GM12878 (cell line): ENCODE data around the gene C1orf115.

Source experiments
- BRCA1 ChIP-seq: IDR thresholded peaks from 2 replicates; pipeline ENCODE4 v1.6.1; 2011; ENCODE audit warnings: low read depth, low read length, improper control_type of control experiment
- EP300 ChIP-seq, 2 experiments: fragments of 150-350 bp in 1 of 2; IDR thresholded peaks; 2 replicates each; pipeline ENCODE4 v1.6.1; 2011 to 2012; ENCODE audit warnings: low read depth in 2 of 2, low read length in 2 of 2, borderline replicate concordance in 1 of 2, improper control_type of control experiment in 1 of 2, inconsistent platforms in 1 of 2; ENCODE audit not compliant: control insufficient read depth in 1 of 2
- EZH2 ChIP-seq: IDR thresholded peaks from 2 replicates; pipeline ENCODE4 v1.6.1; 2012; ENCODE audit warnings: low read depth, mild to moderate bottlenecking, control low read depth, inconsistent platforms, low read length, borderline replicate concordance; ENCODE audit not compliant: control insufficient read depth
- NR2F1 ChIP-seq: fragments of 450-650 bp; conservative IDR thresholded peaks from 2 replicates; pipeline ENCODE4 v1.6.1; 2017; ENCODE audit warnings: mild to moderate bottlenecking
- NRF1 ChIP-seq: conservative IDR thresholded peaks from 2 replicates; pipeline ENCODE4 v1.6.1; 2011; ENCODE audit warnings: mild to moderate bottlenecking, low read depth, low read length, improper control_type of control experiment
- POLR2AphosphoS2 ChIP-seq: IDR thresholded peaks from 2 replicates; pipeline ENCODE4 v1.6.1; 2011; ENCODE audit warnings: low read depth, mild to moderate bottlenecking, low read length, improper control_type of control experiment, moderate library complexity
- RCOR1 ChIP-seq: conservative IDR thresholded peaks from 2 replicates; pipeline ENCODE4 v1.6.1; 2012; ENCODE audit warnings: low read depth, low read length, improper control_type of control experiment
- SUPT20H ChIP-seq: IDR thresholded peaks from 2 replicates; pipeline ENCODE4 v1.6.1; 2011; ENCODE audit warnings: low read depth, mild to moderate bottlenecking, low read length, moderate library complexity, borderline replicate concordance; ENCODE audit not compliant: control insufficient read depth
- TCF12 ChIP-seq: IDR thresholded peaks from 2 replicates; pipeline ENCODE4 v1.6.1; 2011; ENCODE audit warnings: low read depth, mild to moderate bottlenecking, low read length
- TF ChIP-seq, protein P1 (sequence below): fragments of 450-650 bp; IDR thresholded peaks from 2 replicates; pipeline ENCODE4 v1.6.1; 2017; ENCODE audit warnings: mild to moderate bottlenecking, moderate library complexity
- TF ChIP-seq, protein P2 (sequence below): fragments of 150-350 bp; IDR thresholded peaks from 2 replicates; pipeline ENCODE4 v1.6.1; 2014; ENCODE audit warnings: mild to moderate bottlenecking, low read depth, low read length
- TF ChIP-seq, protein P3 (sequence below), 3 experiments: IDR thresholded peaks in 2 of 3; conservative IDR thresholded peaks in 1 of 3; 2 replicates each; pipeline ENCODE4 v1.5.1; 2011; ENCODE audit warnings: low read depth in 3 of 3, low read length in 3 of 3, mild to moderate bottlenecking in 3 of 3, control low read depth in 2 of 3, moderate library complexity in 2 of 3, inconsistent platforms in 1 of 3, mixed read lengths in 1 of 3; ENCODE audit not compliant: control insufficient read depth in 2 of 3, insufficient read depth in 1 of 3; ENCODE audit errors: extremely low read depth in 1 of 3

GRCh38 chr1:220746851-220747250 lies 56.7 kb downstream of the C1orf115 start:
- no peak for TF ChIP-seq RCOR1
- no peak for TF ChIP-seq EP300 (IDR thresholded peaks at IDR 0.05; ENCODE audit: borderline replicate concordance in 1 of 2, control insufficient read depth in 1 of 2, low read depth in 2 of 2, low read length in 2 of 2)
- no peak for TF ChIP-seq TCF12
- TF ChIP-seq, protein P1, sequence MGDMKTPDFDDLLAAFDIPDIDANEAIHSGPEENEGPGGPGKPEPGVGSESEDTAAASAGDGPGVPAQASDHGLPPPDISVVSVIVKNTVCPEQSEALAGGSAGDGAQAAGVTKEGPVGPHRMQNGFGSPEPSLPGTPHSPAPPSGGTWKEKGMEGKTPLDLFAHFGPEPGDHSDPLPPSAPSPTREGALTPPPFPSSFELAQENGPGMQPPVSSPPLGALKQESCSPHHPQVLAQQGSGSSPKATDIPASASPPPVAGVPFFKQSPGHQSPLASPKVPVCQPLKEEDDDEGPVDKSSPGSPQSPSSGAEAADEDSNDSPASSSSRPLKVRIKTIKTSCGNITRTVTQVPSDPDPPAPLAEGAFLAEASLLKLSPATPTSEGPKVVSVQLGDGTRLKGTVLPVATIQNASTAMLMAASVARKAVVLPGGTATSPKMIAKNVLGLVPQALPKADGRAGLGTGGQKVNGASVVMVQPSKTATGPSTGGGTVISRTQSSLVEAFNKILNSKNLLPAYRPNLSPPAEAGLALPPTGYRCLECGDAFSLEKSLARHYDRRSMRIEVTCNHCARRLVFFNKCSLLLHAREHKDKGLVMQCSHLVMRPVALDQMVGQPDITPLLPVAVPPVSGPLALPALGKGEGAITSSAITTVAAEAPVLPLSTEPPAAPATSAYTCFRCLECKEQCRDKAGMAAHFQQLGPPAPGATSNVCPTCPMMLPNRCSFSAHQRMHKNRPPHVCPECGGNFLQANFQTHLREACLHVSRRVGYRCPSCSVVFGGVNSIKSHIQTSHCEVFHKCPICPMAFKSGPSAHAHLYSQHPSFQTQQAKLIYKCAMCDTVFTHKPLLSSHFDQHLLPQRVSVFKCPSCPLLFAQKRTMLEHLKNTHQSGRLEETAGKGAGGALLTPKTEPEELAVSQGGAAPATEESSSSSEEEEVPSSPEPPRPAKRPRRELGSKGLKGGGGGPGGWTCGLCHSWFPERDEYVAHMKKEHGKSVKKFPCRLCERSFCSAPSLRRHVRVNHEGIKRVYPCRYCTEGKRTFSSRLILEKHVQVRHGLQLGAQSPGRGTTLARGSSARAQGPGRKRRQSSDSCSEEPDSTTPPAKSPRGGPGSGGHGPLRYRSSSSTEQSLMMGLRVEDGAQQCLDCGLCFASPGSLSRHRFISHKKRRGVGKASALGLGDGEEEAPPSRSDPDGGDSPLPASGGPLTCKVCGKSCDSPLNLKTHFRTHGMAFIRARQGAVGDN, result no peak
- TF ChIP-seq, protein P2, sequence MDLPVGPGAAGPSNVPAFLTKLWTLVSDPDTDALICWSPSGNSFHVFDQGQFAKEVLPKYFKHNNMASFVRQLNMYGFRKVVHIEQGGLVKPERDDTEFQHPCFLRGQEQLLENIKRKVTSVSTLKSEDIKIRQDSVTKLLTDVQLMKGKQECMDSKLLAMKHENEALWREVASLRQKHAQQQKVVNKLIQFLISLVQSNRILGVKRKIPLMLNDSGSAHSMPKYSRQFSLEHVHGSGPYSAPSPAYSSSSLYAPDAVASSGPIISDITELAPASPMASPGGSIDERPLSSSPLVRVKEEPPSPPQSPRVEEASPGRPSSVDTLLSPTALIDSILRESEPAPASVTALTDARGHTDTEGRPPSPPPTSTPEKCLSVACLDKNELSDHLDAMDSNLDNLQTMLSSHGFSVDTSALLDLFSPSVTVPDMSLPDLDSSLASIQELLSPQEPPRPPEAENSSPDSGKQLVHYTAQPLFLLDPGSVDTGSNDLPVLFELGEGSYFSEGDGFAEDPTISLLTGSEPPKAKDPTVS, result no peak
- no peak for TF ChIP-seq SUPT20H
- TF ChIP-seq, protein P3, sequence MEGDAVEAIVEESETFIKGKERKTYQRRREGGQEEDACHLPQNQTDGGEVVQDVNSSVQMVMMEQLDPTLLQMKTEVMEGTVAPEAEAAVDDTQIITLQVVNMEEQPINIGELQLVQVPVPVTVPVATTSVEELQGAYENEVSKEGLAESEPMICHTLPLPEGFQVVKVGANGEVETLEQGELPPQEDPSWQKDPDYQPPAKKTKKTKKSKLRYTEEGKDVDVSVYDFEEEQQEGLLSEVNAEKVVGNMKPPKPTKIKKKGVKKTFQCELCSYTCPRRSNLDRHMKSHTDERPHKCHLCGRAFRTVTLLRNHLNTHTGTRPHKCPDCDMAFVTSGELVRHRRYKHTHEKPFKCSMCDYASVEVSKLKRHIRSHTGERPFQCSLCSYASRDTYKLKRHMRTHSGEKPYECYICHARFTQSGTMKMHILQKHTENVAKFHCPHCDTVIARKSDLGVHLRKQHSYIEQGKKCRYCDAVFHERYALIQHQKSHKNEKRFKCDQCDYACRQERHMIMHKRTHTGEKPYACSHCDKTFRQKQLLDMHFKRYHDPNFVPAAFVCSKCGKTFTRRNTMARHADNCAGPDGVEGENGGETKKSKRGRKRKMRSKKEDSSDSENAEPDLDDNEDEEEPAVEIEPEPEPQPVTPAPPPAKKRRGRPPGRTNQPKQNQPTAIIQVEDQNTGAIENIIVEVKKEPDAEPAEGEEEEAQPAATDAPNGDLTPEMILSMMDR (IDR thresholded peaks at IDR 0.05 in 2 of 3, conservative IDR thresholded peaks at IDR 0.05 in 1 of 3; ENCODE audit: control insufficient read depth in 2 of 3, extremely low read depth in 1 of 3, insufficient read depth in 1 of 3, low read depth in 3 of 3, low read length in 3 of 3), result no peak
- no peak for TF ChIP-seq EZH2
- TF ChIP-seq NR2F1, result no peak
- TF ChIP-seq BRCA1, result no peak
- TF ChIP-seq POLR2AphosphoS2, result no peak
- no peak for TF ChIP-seq NRF1
